ENCODE data around the gene NUAK1.
"Not testable (repeated sequence)": the region's sequence is repeated elsewhere in the genome, so short reads cannot be mapped to it uniquely, and the experiment has no call there.

The NUAK1 gene

GRCh38 chr12:106029532-106029931 lies 109.2 kb downstream of the NUAK1 start:
- DNase-seq, result no peak

GRCh38 chr12:106027911-106028310 lies 110.8 kb downstream of the NUAK1 start:
- DNase-seq, result no peak

GRCh38 chr12:106027286-106027685 lies 111.5 kb downstream of the NUAK1 start:
- DNase-seq, result no peak

DNA sequence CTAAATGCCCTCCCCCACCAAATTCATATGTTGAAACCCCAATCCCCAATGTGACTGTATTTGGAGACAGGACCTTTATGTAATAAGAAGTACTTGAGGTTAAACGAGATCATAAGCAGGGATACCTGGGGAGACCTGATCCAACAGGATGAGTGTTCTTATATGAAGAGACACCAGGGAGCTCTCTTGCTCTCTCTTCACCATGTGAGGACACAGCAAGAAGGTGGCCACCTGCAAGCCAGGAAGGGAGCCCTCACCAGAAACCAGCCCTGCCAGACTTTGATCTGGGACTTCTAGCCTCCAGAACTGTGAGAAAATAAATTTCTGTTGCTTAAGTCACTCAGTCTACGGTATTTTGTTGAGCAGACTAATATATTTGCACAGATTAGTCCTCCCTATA lies 113.6 kb downstream of the NUAK1 start:
- no peak for DNase-seq

GRCh38 chr12:106023039-106023438 lies 115.7 kb downstream of the NUAK1 start:
- DNase-seq, result no peak

GRCh38 chr12:106022568-106023012 lies 116.2 kb downstream of the NUAK1 start:
- no peak for DNase-seq

- no peak for DNase-seq
Measured at GRCh38 chr12:106021516-106021915, 117.2 kb downstream of the NUAK1 start.

- DNase-seq, result no peak
Measured at GRCh38 chr12:106020736-106021135, 118.0 kb downstream of the NUAK1 start.

GRCh38 chr12:106019144-106019543 lies 119.6 kb downstream of the NUAK1 start:
- DNase-seq, result no peak

- DNase-seq, result no peak
Measured at GRCh38 chr12:106018286-106018685, 120.5 kb downstream of the NUAK1 start.

DNA sequence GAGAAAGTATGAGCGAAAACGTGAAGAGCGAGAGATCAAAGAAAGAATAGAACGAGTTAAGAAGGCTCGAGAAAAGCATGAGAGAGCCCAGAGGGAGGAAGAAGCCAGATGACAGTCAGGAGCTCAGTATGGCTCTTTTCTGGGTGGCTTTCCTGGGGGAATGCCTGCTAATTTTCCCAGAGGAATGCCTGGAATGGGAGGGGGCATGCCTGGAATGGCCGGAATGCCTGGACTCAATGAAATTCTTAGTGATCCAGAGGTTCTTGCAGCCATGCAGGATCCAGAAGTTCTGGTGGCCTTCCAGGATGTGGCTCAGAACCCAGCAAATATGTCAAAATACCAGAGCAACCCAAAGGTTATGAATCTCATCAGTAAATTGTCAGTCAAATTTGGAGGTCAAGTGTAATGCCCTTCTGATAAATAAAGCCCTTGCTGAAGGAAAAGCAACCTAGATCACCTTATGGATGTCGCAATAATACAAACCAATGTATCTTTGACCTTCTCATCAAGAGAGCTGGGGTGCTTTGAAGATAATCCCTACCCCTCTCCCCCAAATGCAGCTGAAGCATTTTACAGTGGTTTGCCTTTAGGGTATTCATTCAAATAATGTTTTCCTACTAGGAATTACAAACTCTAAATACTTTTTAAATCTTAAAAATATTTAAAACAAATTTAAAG lies 122.0 kb downstream of the NUAK1 start:
- DNase-seq, result not testable (repeated sequence)

- no peak for DNase-seq
Measured at GRCh38 chr12:106015646-106016045, 123.1 kb downstream of the NUAK1 start.

GRCh38 chr12:106013941-106014340 lies 124.8 kb downstream of the NUAK1 start:
- DNase-seq, result no peak

Measured in NCI-H524 (cell line).